Measurements from ENCODE around the gene TEDC1.

TEDC1 gene

DNA sequence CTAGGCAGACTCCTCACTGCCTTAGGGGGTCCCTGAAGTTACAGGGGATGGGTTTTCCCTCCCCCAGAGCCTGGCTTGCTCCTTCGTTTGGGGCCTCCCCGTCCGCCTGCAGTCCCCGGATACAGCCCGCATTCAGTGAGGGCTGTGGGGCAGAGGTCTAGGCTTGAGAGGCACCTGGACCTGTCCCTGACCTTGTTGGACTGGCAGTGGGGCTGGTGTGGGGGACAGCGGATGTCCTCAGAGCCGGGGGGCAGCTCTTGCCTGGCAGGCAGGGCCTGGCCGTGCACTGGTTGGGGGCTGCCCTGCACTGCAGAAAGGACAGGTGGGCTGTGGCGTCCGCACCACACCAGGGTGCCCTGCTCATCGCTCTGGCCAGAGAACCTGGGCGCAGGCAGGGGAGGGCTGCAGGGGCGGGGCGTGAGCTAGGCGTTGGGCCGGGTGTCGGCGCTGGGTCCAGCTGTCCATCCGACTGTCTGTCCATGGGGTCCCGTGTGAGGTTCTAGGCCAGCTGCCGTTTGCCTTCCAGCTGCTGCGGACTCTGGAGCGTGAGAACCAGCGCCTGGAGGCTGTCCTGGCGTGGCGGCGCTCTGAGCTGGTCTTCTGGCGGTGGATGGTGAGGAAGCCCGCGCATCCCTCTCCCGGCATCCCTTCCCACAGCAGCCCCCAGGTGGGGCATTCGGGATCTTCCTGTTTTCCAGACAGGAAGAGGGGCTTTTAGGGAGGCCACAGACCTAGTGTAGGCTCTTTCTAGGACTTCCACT is 6.0 kb downstream of the TEDC1 start:
- Histone ChIP-seq H3K4me1 (ENCODE audit: control insufficient read depth, low read length) (peaks cover 6% of the 10 kb centered on the region), H3K79me2 (ENCODE audit: control insufficient read depth, low read length) (peaks cover 5% of the 10 kb centered on the region), H4K20me1 (ENCODE audit: control insufficient read depth, insufficient read depth, low read depth, low read length) (peaks cover 5% of the 10 kb centered on the region; the same call in 1 of the 2 replicates), H3K9me3 (ENCODE audit: control insufficient read depth, insufficient read depth, low read length) (no peaks in the 10 kb centered on the region), H3K9me2 (replicated peaks; ENCODE audit: control insufficient read depth, low read length) (no peaks in the 10 kb centered on the region), H3K27me3 (ENCODE audit: control insufficient read depth, low read length) (no peaks in the 10 kb centered on the region), H3K27ac (ENCODE audit: low read depth, low read length) (no peak overlapping the region), H3K36me3 (ENCODE audit: control insufficient read depth, low read length) (peaks cover 6% of the 10 kb centered on the region), H3K4me3 (ENCODE audit: low read length) (no peak overlapping the region), H3F3A (ENCODE audit: control insufficient read depth, insufficient read depth) (no peaks in the 10 kb centered on the region), H3K4me2 (ENCODE audit: low read length) (no peak overlapping the region)
- no peak for TF ChIP-seq CTCF (IDR thresholded peaks at IDR 0.05; ENCODE audit: low read depth, low read length, poor library complexity, severe bottlenecking)

- H3K27me3 ChIP-seq (ENCODE audit: control insufficient read depth, low read length): no peaks in the 10 kb centered on the region
- no peaks in the 10 kb centered on the region for H3K9me2 ChIP-seq (replicated peaks; ENCODE audit: control insufficient read depth, low read length)
- H3K27ac ChIP-seq (ENCODE audit: low read depth, low read length): no peak overlapping the region
- no peaks in the 10 kb centered on the region for H3K9me3 ChIP-seq (ENCODE audit: control insufficient read depth, insufficient read depth, low read length)
- no peaks in the 10 kb centered on the region for H3F3A ChIP-seq (ENCODE audit: control insufficient read depth, insufficient read depth)
- TF ChIP-seq EZH2phosphoT487 (IDR thresholded peaks at IDR 0.05; ENCODE audit: borderline replicate concordance, low read length) (no peak), CTCF (IDR thresholded peaks at IDR 0.05; ENCODE audit: low read depth, low read length, poor library complexity, severe bottlenecking) (no peak)
- H3K4me2 ChIP-seq (ENCODE audit: low read length): no peak overlapping the region
- no peaks in the 10 kb centered on the region for H4K20me1 ChIP-seq (ENCODE audit: control insufficient read depth, insufficient read depth, low read depth, low read length)
- H3K4me1 ChIP-seq (ENCODE audit: control insufficient read depth, low read length): no peaks in the 10 kb centered on the region
- no peak overlapping the region for H3K4me3 ChIP-seq (ENCODE audit: low read length)
- H3K79me2 ChIP-seq (ENCODE audit: control insufficient read depth, low read length): no peaks in the 10 kb centered on the region
- peaks cover 3% of the 10 kb centered on the region; the same call in 1 of the 2 replicates for H3K36me3 ChIP-seq (ENCODE audit: control insufficient read depth, low read length)
These were observed 6.8 kb downstream of the TEDC1 start for GRCh38 chr14:105497671-105498429.

GRCh38 chr14:105498430-105499255 is 7.6 kb downstream of the TEDC1 start:
- Histone ChIP-seq H3K79me2 (ENCODE audit: control insufficient read depth, low read length) (no peaks in the 10 kb centered on the region), H3F3A (ENCODE audit: control insufficient read depth, insufficient read depth) (no peaks in the 10 kb centered on the region), H3K27me3 (ENCODE audit: control insufficient read depth, low read length) (no peaks in the 10 kb centered on the region), H3K27ac (ENCODE audit: low read depth, low read length) (no peak overlapping the region), H3K4me2 (ENCODE audit: low read length) (no peak overlapping the region), H4K20me1 (ENCODE audit: control insufficient read depth, insufficient read depth, low read depth, low read length) (no peaks in the 10 kb centered on the region), H3K4me1 (ENCODE audit: control insufficient read depth, low read length) (no peaks in the 10 kb centered on the region), H3K9me3 (ENCODE audit: control insufficient read depth, insufficient read depth, low read length) (no peaks in the 10 kb centered on the region), H3K4me3 (ENCODE audit: low read length) (no peak overlapping the region), H3K36me3 (ENCODE audit: control insufficient read depth, low read length) (no peaks in the 10 kb centered on the region), H3K9me2 (replicated peaks; ENCODE audit: control insufficient read depth, low read length) (no peaks in the 10 kb centered on the region)
- TF ChIP-seq EZH2phosphoT487 (IDR thresholded peaks at IDR 0.05; ENCODE audit: borderline replicate concordance, low read length): no peak
- no peak for TF ChIP-seq CTCF (IDR thresholded peaks at IDR 0.05; ENCODE audit: low read depth, low read length, poor library complexity, severe bottlenecking)
